GM21529 (cell line): ENCODE measurements around the gene HMG20A.

ENCODE experiments used
- ATAC-seq: cut with Tn5 transposase; IDR thresholded peaks from one replicate; pipeline ENCODE4 v1.9.1; 2021; ENCODE audit not compliant: unreplicated experiment

The HMG20A gene

DNA sequence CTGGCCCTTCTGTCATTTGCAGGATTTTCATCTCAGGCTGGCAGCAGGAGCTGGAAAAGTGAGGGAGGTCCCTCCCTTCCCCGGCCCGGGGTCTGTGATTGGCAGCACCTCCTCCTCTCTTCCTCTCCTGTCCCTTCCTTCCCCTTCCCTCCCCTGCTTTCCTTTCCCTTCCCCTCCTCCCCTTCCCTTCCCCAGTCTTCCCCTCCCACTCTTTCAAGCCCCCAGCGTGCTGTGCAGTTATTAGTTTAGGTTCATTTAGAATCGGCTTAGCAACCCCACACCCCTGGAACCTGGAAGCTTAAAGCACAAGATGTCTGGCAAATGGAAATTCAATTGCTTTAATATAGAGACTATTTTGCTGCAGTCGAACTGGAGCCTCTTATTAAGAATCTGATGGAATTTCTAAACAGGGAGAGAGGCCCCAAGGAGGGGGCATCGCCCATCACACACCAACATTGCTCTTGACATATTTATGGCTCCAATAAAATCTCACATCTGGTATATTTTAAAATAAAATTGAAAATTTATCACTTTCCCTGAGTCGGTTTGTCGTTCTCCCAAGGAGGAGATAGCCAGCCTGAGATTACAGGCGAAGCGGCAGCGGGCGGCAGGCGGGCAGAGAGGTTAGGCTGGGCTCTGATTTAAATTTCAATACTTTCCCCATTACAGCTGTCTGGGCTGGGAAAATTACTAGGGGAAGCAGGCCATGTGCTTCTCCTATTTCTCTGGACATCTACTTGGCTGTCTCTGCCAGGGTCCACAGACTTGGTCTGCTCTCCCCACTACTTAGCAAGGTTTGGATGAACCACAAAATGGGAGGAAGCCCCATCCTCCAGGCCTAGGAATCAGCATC lies 113.1 kb downstream of the HMG20A start:
- ATAC-seq, result no peak
